Transverse colon (tissue), 4 donors: ENCODE data around the gene ANKH. TPM values are rescaled to one million over a fixed set of nuclear protein-coding genes. Genes with fewer than 3 reads are reported as not detected.

Source experiments
- DNase-seq: peaks from one replicate; pipeline ENCODE4 v3.0.0-alpha.2; 2019
- H3K27ac ChIP-seq, 4 donors: fragments of 200-600 bp; sonication (generic); 2 replicates each; pipeline ENCODE4 v1.5.1; 2016 to 2018; ENCODE audit warnings: inconsistent platforms in 4 of 4
- H3K27me3 ChIP-seq: fragments of 200-600 bp; sonication (generic); 2 replicates; pipeline ENCODE4 v1.5.1; 2017; ENCODE audit warnings: inconsistent platforms
- H3K36me3 ChIP-seq, 4 donors: fragments of 200-600 bp; sonication (generic); 2 replicates each; pipeline ENCODE4 v1.5.1; 2017 to 2019; ENCODE audit warnings: inconsistent platforms in 4 of 4
- H3K4me1 ChIP-seq, 4 donors: fragments of 200-600 bp; sonication (generic); 2 replicates each; pipeline ENCODE4 v1.5.1; 2017 to 2020; ENCODE audit warnings: inconsistent platforms in 4 of 4
- H3K4me3 ChIP-seq, 4 donors: fragments of 200-600 bp; sonication (generic); 1 replicate in 1 of 4; 2 replicates in 3 of 4; pipeline versions ENCODE4 v1.5.1 to v1.6.1; 2017 to 2019; ENCODE audit warnings: inconsistent platforms in 4 of 4
- H3K9me3 ChIP-seq, 2 donors: fragments of 200-600 bp; sonication (generic); 2 replicates each; pipeline ENCODE4 v1.5.1; 2017 to 2019; ENCODE audit warnings: inconsistent platforms in 2 of 2
- CTCF ChIP-seq, 5 experiments: fragments of 200-600 bp in 3 of 5; fragments of 450-650 bp in 2 of 5; sonication (generic) in 3 of 5; IDR thresholded peaks; 1 replicate in 2 of 5; 2 replicates in 3 of 5; pipeline ENCODE4 v1.5.1; 2016 to 2017; ENCODE audit warnings: antibody characterized with exemption in 5 of 5, inconsistent platforms in 3 of 5, mild to moderate bottlenecking in 2 of 5, moderate library complexity in 1 of 5
- EP300 ChIP-seq: sonication (generic); formaldehyde crosslinking; IDR thresholded peaks from one replicate; pipeline ENCODE4 v1.6.1; 2017; ENCODE audit warnings: antibody characterized with exemption, low read depth
- POLR2A ChIP-seq: fragments of 450-650 bp; IDR thresholded peaks from one replicate; pipeline ENCODE4 v1.6.1; 2016; ENCODE audit warnings: antibody characterized with exemption, mild to moderate bottlenecking, moderate library complexity
- POLR2AphosphoS5 ChIP-seq, 3 donors: sonication (generic); formaldehyde crosslinking; IDR thresholded peaks; one replicate each; pipeline ENCODE4 v1.6.1; 2016; ENCODE audit warnings: antibody characterized with exemption in 3 of 3
- WGBS, 2 donors: methylation state at CpG; one replicate each; pipeline ENCODE4 v1.1.5; 2018; ENCODE audit warnings: low coverage in 1 of 2; 5-methylcytosine and 5-hydroxymethylcytosine counted together
- in situ Hi-C, 4 donors: fragments of 200-750 bp; cut with MboI; loops; one replicate each; pipeline versions ENCODE4 v1.15.0 to v1.15.1; 2017; ENCODE audit warnings: low sequenced_read_pairs in 3 of 4, low pct_ligation_motif_present in 1 of 4, low pct_unique_long_range_greater_than_20kb in 1 of 4
- intact Hi-C: fragments of 100-400 bp; cut with DNase I; formaldehyde crosslinking; loops from one replicate; pipeline ENCODE4 v1.15.1; 2023; ENCODE audit warnings: low total_unique reads
- total RNA-seq, 4 donors: library from RNA; depleted of rRNA; stranded (reverse); fragments of >200 nt; gene quantifications; one replicate each; pipeline ENCODE4 v1.1.0, GENCODE V29; 2016

Gene ANKH
- total RNA-seq, 4 donors from 2014 or later: 24.7 to 96.5 (median 69.4) TPM

GRCh38 chr5:14713476-14714390 is 157.8 kb downstream of the ANKH start:
- no peak overlapping the region for H3K4me3 ChIP-seq
- in situ Hi-C loops (no loop called here), intact Hi-C loops (no loop called here)
- no peak for TF ChIP-seq CTCF (IDR thresholded peaks at IDR 0.05)
- TF ChIP-seq POLR2AphosphoS5 (IDR thresholded peaks at IDR 0.05): no peak
- TF ChIP-seq EP300: no peak
- TF ChIP-seq POLR2A: no peak
- peaks cover 0 to 33% (median 16%) of the 10 kb centered on the region in 4 donors for H3K36me3 ChIP-seq
- H3K27me3 ChIP-seq: no peaks in the 10 kb centered on the region
- H3K27ac ChIP-seq: no peak overlapping the region
- H3K9me3 ChIP-seq: no peaks in the 10 kb centered on the region
- 61 to 91% methylated on average over 4 to 23 of the region's 23 CpGs for WGBS, 2 donors
- DNase-seq: no peak
- H3K4me1 ChIP-seq: peaks cover 0 to 9% (median 1%) of the 10 kb centered on the region in 4 donors

GRCh38 chr5:14712666-14713065 is 158.9 kb downstream of the ANKH start:
- Histone ChIP-seq H3K9me3 (no peaks in the 10 kb centered on the region), H3K4me1 (peaks cover 0 to 9% (median 1%) of the 10 kb centered on the region in 4 donors), H3K27ac (no peak overlapping the region), H3K4me3 (no peak overlapping the region), H3K36me3 (peaks cover 0 to 33% (median 16%) of the 10 kb centered on the region in 4 donors), H3K27me3 (no peaks in the 10 kb centered on the region)
- no peak for TF ChIP-seq CTCF (IDR thresholded peaks at IDR 0.05)
- TF ChIP-seq EP300: no peak
- TF ChIP-seq POLR2A: no peak
- no peak for TF ChIP-seq POLR2AphosphoS5 (IDR thresholded peaks at IDR 0.05)
- 95% methylated on average over 14 of the region's 17 CpGs; no CpG with 5 or more reads in 1 of the 2 donors for WGBS, 2 donors
- in situ Hi-C loops (no loop called here), intact Hi-C loops (no loop called here)
- no peak for DNase-seq

- H3K36me3 ChIP-seq: peaks cover 0 to 33% (median 16%) of the 10 kb centered on the region in 4 donors
- WGBS, 2 donors: 94 to 100% methylated on average over 2 to 11 of the region's 11 CpGs
- no peaks in the 10 kb centered on the region for H3K9me3 ChIP-seq
- no peak for DNase-seq
- no peaks in the 10 kb centered on the region for H3K27me3 ChIP-seq
- intact Hi-C loops (no loop called here), in situ Hi-C loops (no loop called here)
- no peak overlapping the region for H3K4me3 ChIP-seq
- peaks cover 0 to 5% (median 0%) of the 10 kb centered on the region in 4 donors for H3K4me1 ChIP-seq
- TF ChIP-seq CTCF (IDR thresholded peaks at IDR 0.05): no peak
- H3K27ac ChIP-seq: no peak overlapping the region
These were observed 159.4 kb downstream of the ANKH start for GRCh38 chr5:14712131-14712530.

- no peak for TF ChIP-seq EP300
- TF ChIP-seq POLR2A: no peak
- no peak for TF ChIP-seq POLR2AphosphoS5 (IDR thresholded peaks at IDR 0.05)
- no peak for TF ChIP-seq CTCF (IDR thresholded peaks at IDR 0.05)
- Histone ChIP-seq H3K27me3 (no peaks in the 10 kb centered on the region), H3K4me3 (no peak overlapping the region), H3K9me3 (no peaks in the 10 kb centered on the region), H3K4me1 (peaks cover 0 to 7% (median 0%) of the 10 kb centered on the region in 4 donors), H3K27ac (no peak overlapping the region), H3K36me3 (peaks cover 0 to 33% (median 13%) of the 10 kb centered on the region in 4 donors)
- in situ Hi-C loops (no loop called here), intact Hi-C loops (no loop called here)
- no peak for DNase-seq
- WGBS, 2 donors: 83 to 92% methylated on average over 10 to 28 of the region's 28 CpGs
These were observed 161.1 kb downstream of the ANKH start for GRCh38 chr5:14710313-14710994.
